Middle frontal gyrus (tissue), 1 donor: Measurements from ENCODE around the gene FZR1.
A peak's percentile ranks its signal among the peaks of the same experiment; 100 is the strongest.
"Not testable (repeated sequence)": the region's sequence is repeated elsewhere in the genome, so short reads cannot be mapped to it uniquely, and the experiment has no call there.

ENCODE experiments used
- DNase-seq: peaks from one replicate; pipeline ENCODE4 v3.0.0-alpha.2; 2015; ENCODE audit warnings: low spot score; ENCODE audit errors: extremely low spot score

The FZR1 gene

DNA sequence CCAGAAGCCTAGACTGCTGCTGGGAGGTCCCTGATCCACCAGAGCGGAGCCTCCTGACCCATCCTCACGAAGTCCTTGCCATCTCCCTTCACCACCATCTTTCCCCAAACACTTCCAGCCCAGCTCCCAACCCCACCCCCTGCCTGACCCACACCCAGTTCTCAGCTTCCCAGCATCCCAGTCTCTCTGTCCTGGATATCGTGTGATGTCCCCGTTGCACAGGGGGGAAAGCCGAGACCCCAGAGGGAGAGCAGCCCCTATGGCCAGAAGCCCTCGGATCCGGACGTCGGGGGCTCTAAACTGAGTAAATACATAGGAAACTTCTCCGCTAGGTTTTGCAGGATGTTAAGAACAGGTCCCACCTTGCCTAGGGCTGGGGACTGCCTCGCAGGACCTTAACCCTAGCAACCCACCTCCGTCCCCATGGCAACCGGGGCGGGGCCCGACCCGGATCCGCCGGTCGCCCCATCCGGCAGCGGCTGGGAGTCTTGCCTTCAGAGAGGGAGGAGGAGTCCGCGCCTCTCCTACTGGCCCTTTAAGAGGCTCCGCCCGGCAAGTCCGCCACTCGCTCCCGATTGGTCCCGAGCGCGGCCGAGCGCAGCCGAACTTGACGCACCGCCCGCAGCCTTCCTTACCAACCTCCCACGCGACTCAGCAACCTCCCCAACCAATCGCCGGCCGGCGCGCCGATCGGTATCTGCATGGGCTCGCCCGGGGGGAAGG lies 66.2 kb downstream of the FZR1 start:
- DNase-seq = peak; percentile 99

DNA sequence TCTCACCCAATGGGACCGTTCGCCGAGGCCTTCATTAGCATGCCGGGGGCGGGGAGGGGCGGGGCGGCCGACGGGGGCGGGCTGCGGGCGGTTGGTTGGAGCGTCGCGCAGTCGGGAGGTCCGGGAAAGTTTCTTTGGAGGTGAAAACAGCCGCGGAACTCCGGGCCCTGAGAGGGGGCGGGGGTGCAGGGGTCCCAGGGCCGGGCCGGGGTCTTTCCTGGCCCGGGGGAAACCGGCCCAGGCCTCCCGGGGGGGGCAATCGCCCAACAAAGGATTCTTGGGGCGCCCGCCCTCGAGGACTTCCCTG lies 66.7 kb downstream of the FZR1 start, which contains the start of gene HMG20B:
HMG20B (plus strand) TSS at position 90 of the 307 bp plus-strand sequence. CDS start 366 bp downstream, outside the sequence.
- no peak for DNase-seq

DNA sequence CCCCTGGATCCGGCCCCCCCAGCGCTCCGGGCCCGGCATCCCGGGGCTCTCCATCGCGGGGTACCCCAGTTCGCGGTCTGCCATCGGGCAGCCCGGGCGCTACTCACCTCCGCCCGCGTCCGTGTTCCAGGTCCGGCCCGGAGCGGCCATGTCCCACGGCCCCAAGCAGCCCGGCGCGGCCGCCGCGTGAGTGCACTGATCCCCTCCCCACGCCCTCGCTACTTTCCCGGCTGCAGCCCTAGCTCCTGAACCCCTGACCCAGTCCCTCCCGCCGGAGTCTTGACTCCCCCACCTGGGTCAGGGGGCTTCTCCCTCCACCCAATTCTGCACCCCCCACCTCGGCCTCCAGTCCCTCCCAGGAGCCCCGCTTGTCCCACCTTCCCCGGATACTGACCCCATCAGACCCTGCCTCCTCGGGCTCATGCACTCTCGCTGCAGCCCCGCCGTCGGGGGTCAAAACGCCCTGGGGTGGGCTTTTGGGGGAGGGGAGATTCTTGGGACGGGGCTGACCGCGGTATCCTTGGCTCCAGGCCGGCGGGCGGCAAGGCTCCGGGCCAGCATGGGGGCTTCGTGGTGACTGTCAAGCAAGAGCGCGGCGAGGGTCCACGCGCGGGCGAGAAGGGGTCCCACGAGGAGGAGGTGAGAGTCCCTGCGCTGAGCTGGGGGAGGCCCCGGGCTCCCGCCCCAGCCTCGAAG lies 67.2 kb downstream of the FZR1 start:
- no peak for DNase-seq

DNA sequence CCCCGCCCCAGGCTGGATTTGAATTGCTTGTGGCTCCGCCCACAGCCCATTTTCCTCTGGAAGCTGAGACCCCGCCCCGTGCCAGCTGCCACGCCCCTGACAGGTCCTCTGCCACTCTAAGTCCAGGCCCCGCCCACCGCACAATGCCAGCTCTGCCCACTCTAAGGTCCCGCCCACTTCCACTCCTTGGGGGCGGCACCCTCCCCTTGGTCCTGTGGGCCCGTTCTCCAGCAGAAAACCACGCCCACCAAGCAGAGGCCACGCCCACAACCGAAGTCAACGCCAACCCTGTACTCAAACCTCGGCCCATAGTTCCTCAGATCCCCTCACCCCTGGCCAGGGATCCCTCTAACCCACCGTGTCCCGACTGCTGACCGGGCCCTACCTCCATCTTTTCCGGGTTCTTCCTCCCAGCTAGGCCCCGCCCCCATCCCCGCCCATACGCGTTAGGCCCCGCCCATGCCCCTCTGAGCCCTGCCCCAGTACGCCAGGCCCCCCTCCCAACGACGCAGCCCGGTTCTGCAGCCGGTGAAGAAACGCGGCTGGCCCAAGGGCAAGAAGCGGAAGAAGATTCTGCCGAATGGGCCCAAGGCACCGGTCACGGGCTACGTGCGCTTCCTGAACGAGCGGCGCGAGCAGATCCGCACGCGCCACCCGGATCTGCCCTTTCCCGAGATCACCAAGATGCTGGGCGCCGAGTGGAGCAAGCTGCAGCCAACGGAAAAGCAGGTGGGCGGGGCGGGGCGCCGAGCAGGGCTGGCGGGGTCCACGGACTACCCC lies 67.9 kb downstream of the FZR1 start:
- peak; percentile 9 for DNase-seq

DNA sequence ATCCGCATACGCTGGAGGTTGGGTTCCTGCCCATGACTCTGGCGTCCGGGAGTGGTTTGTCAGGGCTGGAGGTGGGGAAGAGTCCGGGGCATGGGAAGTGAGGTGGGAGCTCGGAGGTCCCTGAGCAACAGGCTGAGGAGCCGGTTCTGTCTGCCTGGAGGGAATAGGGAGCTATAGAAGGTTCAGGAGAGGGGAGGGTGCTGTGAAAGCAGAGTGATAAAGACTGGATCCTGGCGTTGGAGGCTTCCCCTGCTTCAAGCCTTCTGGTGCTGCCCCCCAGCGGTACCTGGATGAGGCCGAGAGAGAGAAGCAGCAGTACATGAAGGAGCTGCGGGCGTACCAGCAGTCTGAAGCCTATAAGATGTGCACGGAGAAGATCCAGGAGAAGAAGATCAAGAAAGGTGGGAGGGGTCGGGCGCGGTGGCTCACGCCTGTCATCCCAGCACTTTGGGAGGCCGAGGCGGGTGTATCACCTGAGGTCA lies 69.2 kb downstream of the FZR1 start:
- DNase-seq = no peak

DNA sequence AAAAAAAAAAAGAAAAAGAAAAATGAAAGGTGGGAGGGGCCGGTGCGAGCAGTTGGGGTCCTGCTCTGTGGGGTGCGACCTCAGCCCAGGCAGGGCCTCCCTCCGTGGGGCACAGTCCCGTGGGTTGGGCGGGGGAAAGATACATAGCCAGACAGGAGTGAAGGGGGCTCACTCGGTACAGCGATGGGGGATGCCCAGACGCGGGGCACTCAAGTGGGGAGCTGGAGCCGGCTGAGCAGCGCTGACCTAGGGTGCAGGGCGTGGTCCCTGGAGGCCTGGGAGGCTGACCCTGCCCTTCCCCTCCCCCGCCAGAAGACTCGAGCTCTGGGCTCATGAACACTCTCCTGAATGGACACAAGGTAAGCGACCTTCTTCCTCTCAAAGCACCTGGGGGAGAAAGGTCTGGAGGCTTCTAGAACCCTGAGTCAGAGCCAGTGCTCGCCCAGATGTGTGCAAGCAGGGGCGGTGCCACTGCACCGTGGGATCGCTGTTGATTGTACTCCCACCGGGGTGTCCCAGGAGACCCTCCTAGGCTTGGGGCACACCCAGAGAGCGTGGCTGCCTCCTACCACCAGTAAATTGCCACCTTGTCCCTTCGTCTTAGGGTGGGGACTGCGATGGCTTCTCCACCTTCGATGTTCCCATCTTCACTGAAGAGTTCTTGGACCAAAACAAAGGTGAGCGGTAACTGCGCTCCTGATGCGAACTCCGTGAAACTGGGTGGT lies 70.0 kb downstream of the FZR1 start:
- no peak for DNase-seq

DNA sequence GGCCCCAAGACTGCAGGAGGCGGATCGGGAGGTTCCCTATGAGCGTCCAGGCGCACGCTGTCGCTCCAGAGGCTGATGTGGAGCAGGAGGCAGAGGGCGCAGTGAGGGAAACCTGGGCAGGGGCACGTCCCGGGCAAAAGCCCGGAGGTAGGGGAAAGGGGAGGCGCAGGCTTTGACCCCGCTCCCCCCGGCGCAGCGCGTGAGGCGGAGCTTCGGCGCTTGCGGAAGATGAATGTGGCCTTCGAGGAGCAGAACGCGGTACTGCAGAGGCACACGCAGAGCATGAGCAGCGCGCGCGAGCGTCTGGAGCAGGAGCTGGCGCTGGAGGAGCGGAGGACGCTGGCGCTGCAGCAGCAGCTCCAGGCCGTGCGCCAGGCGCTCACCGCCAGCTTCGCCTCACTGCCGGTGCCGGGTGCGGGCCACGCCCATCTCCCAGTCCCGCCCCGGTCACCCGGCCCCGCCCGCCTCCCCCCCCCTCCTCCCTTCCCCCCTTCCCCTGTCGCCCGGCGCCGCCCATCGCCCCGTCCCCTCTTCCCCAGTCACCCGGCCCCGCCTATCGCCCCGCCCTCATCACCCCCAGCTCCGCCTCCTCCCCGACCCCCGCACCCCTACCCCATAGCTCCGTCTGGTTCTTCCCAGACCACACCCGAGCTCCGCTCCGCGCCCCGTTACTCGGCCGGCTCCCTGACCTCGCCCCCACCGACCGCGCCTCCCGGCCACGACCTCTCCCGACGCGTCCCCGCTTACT lies 70.8 kb downstream of the FZR1 start:
- DNase-seq = peak; percentile 18

DNA sequence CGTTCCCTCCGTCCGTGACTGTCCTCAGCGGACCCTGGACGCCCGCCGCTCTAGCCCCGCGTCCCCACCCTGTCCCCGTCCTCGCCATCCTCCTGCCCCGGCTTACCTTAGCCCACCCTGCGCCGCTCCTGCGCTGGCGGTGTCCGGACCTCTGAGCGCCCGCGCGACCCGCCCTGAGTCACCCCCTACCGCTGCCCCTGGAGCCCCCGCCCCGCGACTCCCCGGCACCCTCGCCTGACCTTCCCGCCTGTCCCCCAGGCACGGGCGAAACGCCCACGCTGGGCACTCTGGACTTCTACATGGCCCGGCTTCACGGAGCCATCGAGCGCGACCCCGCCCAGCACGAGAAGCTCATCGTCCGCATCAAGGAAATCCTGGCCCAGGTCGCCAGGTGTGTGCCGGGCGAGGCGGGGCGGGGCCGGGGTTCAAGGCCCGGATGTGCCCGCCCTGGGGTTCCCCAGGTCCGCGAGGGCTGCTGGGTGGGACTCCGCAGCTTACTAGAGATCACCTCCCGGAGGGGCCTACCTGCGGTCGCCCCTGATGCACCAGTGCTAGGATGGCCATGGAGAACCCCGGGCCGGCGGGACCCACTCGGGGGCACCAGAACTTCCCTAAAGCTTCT lies 71.7 kb downstream of the FZR1 start:
- no peak for DNase-seq

DNA sequence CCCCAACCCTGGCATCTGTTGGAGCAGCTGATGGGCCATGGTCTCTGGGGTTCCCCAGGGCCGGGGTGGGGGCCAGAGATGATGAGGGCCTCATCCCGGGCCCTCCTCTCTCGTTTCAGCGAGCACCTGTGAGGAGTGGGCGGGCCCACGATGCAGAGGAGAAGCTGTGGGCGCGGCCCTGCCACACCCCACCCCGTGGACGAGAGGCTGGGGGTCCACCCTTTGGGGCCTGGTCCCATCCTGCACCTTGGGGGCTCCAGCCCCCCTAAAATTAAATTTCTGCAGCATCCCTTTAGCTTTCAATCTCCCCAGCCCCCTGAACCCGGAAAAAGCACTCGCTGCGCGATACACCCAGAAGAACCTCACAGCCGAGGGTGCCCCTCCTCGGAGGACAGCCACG lies 72.3 kb downstream of the FZR1 start:
- DNase-seq = no peak

DNA sequence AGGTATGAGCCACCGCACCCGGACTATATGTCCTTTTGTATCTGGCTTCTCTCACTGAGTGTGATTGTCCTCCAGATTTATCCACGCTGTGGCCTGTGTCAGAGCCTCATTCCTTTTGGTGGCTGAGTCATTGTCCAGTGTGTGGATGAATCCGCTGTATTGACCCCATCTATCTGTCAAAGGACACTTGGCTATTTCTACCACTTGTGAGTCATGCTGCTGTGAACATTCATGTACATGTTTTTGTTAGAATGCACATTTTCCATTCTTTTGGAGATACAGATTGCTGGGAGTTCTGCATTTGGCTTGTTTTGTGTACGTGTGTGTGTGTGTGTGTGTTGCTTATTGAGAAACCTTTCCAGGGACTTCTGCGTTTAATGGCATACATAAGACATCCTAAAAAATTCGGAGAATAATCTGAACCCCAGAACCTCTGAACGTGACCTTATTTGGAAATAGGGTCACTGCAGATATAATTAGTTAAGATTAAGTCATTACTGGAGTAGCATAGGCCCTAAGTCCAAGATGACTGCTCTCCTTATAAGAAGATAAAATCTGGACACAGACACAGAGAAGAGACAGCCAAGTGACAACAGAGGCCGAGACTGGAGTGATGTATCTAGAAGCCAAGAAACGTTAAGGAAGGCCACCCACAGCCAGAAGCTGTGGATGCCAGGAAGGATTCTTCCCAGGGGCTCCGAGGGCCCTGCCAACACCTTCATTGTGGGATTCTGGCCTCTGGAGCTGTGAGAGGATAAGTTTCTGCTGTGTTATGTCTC lies 74.2 kb downstream of the FZR1 start:
- no peak for DNase-seq

DNA sequence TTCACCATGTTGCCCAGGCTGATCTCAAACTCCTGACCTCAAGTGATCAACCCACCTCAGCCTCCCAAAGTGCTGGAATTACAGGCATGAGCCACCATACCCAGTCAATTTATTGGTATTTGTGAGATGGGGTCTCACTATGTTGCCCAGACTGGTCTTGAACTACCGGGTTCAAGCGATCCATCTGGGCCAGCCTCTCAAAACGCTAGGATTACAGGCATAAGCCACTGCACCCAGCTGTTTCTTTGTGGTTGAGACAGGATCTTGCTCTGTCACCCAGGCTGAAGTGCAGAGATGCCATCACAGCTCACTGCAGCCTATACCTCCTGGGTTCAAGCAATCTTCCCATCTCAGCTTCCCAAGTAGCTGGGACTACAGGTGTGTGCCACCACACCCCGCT lies 75.7 kb downstream of the FZR1 start:
- not testable (repeated sequence) for DNase-seq

DNA sequence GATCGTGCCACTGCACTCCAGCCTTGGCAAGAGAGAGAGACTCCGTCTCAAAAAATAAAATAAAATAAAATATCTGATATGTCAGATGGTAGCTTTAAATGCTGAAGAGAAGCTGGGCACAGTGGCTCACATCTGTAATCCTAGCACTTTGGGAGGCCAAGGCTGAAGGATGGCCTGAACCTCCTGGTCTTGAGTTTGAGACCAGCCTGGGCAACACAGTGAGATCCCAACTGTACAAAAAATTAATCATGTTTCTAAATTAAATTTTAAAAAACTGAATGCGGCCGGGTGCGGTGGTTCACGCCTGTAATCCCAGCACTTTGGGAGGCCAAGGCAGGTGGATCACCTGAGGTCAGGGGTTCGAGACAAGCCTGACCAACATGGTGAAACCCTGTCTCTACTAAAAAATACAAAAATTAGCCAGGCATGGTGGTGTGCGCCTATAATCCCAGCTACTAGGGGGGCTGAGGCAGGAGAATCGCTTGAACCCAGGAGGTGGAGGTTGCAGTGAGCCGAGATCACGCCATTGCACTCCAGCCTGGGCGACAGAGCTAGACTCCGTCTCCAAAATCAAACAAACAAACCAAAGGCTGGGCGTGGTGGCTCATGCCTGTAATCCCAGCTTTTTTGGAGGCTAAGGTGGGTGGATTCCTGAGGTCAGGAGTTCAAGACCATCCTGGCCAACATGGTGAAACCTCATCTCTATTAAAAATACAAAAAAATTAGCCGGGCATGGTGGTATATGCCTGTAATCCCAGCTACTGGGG lies 78.1 kb downstream of the FZR1 start:
- not testable (repeated sequence) for DNase-seq

DNA sequence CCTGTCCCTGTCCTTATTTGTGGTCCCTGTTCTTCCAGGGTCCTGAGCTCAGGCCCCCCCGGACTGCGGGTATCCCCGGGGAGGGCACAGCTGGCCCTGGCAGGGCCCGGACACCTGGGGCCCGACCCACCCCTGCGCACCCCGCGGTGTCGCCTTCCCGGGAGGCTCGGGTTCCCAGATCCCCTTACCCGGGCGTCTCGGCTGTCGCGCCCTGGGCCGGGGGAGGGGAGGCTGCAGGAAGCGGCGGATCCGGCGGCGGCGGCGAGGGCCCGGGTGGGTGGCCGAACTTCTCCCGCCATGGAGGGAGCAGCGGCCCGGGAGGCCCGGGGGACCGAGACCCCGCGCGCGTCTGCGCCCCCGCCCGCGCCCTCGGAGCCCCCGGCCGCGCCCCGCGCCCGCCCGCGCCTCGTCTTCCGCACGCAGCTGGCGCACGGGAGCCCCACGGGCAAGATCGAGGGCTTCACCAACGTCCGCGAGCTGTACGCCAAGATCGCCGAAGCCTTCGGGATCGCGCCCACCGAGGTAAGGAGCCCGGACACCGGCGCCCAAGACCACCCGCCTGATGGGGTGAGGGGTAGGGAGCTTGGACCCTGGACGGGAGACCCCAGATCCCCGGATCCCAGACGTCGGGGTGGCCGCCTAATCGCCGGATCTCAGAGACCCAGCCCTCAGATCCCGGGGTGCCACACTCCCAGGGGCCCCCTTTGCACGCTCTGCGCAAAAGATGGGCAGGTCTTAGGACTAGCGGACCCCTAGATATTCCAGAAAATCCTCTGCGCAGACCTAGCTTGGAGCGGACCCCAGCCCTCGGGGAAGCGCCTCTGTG lies 79.4 kb downstream of the FZR1 start, which contains the start of gene GIPC3:
GIPC3 (plus strand) TSS at position 178 of the 826 bp plus-strand sequence; CDS start at position 298, 120 bp downstream.
- DNase-seq = no peak

DNA sequence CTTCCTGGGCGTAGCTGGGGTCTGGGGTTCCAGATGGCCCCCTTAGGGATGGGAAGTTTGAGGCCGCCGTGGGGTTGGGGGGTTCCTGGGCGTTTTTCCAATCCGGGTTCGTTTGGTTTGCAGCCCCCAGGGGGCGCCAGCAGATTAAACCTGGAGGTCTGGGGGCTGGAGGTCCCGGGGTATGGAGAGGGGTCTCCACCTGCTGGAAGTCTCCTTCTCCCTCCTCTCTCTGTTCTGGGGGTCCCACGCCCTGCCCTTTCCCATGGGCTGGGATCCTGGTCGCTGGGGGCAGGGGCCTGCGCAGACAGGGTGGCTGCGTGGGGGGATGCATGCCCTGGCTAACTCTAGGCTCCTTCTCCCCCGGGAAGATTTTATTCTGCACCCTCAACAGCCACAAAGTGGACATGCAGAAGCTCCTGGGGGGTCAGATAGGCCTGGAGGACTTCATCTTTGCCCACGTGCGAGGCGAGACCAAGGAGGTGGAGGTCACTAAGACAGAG lies 80.1 kb downstream of the FZR1 start:
- no peak for DNase-seq

DNA sequence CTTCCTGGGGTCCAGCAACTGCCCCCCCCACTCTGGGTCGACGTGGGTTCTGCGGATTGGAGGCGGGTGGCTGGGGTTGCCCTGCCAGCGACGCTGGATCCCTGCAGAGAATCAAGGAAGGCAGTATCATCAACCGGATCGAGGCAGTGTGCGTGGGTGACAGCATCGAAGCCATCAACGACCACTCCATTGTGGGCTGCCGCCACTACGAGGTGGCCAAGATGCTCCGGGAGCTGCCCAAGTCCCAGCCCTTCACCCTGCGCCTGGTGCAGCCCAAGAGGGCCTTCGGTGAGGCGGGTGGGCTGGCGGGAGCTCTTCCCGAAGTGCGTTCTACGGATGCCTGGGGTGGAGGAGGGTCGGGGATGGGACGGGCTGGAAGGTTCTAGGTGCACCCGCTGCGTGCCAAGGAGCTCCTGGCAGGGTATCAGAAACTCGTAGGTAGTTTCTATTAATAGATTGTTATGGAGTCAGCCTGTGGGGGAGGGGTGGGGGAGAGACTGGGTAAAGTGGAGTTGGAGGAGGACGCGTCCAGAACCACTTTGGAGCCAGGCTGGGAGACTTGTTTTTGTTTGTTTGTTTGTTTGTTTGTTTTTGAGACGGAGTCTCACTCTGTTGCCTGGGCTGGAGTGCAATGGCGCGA lies 80.7 kb downstream of the FZR1 start:
- no peak for DNase-seq
